Prostate gland (tissue), 2 donors: ENCODE results near the gene TSPAN3.

ENCODE experiments used
- CTCF ChIP-seq, 4 experiments: fragments of 200-600 bp in 2 of 4; fragments of 450-650 bp in 2 of 4; sonication (generic) in 2 of 4; IDR thresholded peaks; 1 replicate in 3 of 4; 2 replicates in 1 of 4; pipeline ENCODE4 v1.5.1; 2016 to 2019; ENCODE audit warnings: antibody characterized with exemption in 4 of 4, mild to moderate bottlenecking in 2 of 4, moderate library complexity in 2 of 4
- POLR2A ChIP-seq: fragments of 450-650 bp; IDR thresholded peaks from one replicate; pipeline ENCODE4 v1.6.1; 2016; ENCODE audit warnings: antibody characterized with exemption, mild to moderate bottlenecking
- POLR2AphosphoS5 ChIP-seq: sonication (generic); formaldehyde crosslinking; IDR thresholded peaks from one replicate; pipeline ENCODE4 v1.6.1; 2017; ENCODE audit warnings: antibody characterized with exemption

- TF ChIP-seq POLR2AphosphoS5 (no peak), POLR2A (no peak), CTCF (IDR thresholded peaks at IDR 0.05) (no peak)
These were observed 33.2 kb upstream of the TSPAN3 start for GRCh38 chr15:77104155-77104554.
